Measurements from ENCODE around the gene PUSL1.

PUSL1 gene, protein sequence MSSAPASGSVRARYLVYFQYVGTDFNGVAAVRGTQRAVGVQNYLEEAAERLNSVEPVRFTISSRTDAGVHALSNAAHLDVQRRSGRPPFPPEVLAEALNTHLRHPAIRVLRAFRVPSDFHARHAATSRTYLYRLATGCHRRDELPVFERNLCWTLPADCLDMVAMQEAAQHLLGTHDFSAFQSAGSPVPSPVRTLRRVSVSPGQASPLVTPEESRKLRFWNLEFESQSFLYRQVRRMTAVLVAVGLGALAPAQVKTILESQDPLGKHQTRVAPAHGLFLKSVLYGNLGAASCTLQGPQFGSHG

DNA sequence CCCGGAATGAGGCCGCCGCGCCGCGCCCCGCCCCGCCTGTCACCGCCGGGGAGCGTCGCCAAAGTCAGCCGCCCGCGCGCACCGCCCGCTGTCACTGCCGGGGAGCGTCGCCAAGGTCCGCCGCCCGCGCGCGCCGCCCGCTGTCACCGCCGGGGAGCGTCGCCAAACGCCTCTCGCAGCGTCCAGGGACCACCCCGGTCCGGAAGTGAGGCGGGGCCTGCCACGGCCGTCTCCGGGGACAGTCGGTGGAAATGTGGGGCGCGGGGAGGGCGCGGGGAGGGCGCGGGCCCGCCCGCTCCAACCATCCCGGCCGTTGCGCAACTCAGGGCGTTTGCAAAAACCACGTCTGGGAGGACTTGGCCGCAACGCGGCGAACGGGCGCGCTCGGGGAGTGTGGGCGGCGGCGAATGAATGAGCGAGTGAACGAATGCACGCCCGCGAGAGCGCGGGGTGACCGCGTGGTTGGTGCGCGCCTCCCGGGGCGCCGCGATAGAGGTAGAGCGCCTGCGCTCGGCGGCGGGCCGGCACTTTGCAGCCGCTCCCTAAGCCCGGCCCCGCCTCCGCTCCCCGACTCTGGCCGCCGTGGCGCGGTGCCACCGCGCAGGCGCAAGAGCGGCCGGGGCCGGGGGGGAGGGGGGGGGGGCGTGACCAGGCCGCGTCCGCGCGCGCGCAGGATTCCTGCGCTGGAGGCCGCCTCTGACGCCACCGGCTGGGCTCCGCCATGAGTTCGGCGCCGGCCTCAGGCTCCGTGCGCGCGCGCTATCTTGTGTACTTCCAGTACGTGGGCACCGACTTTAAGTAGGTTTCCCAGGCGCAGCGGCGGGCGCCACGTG, at the start of gene PUSL1, which contains the start of gene ACAP3:
PUSL1 (plus strand) TSS at position 675 of the 833 bp plus-strand sequence; CDS start at position 722, 47 bp downstream.
ACAP3 (minus strand) TSS at position 8 of the 833 bp plus-strand sequence. CDS start 115 bp downstream, outside the sequence.
- DNase-seq = peak; percentile 98

DNA sequence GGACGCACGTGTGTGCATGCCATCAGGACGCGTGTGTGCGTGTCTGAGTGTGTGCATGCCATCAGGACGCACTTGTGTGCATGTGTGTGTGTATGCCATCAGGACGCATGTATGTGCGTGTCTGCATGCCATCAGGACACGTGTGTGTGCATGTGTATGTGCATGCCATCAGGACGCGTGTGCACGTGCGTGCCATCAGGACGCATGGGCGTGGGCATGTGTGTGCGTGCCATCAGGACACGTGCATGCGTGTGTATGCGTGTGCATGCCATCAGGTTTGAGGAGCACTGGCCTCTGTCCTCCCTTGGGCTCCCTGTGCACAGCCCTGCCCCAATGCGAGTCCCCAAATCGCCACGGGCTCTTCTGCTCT, 49.3 kb upstream of the PUSL1 start:
- no peak for DNase-seq

DNA sequence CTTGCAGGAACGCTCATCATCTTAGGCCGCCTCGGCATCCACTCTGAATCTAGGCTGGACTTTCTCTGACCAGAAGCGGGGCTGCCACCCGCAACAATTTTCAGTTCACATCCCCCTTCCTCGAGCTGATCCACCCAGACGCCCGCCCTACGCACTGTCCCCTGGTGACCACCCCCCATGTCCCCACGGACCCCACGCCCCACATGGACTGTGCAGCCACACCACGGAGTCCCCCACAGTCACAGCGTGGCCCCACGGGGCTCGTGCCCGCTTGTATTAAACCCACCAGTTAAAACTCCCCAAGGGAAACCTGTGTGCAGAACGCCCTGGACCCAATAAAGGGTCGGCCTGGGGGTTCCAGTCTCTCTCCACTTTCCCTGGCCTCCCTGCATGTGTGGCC, 48.9 kb upstream of the PUSL1 start:
- DNase-seq = no peak

GRCh38 chr1:1259951-1260600, 48.3 kb upstream of the PUSL1 start:
- peak; percentile 98 for DNase-seq

DNA sequence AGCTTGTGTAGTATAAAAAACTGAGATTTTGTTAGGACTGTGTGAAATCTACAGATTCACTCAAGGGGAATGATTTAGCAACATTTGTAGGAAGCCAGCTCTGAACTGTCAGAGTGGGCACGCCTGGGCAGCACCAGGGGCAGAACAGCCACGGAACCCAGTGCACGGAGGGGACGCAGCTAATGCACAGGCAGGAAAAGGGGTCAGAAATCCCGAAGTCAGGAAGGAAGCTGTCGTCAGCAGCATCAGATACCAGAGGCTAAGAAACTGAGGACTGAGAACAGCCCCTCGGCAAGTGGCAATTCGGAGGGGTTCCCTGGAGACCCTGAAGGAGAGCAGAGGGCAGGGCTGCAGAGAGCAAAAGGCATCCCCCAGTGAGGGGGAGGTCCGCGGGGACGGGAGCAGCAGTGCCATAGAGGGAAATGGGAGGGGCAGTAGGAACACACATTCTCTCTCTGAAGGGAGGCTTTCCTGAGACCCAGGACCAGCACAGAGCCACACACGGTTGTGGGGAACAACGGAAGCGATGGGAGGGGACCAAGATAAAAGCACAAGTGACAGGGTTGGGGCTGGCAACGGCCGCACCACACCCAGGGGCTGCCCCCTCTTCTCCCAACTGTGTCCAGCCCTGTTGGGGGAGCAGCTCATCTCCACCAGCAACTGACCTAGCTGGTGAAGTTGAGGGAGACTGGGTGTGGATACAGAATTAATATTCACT, 47.4 kb upstream of the PUSL1 start:
- DNase-seq = peak; percentile 67

DNA sequence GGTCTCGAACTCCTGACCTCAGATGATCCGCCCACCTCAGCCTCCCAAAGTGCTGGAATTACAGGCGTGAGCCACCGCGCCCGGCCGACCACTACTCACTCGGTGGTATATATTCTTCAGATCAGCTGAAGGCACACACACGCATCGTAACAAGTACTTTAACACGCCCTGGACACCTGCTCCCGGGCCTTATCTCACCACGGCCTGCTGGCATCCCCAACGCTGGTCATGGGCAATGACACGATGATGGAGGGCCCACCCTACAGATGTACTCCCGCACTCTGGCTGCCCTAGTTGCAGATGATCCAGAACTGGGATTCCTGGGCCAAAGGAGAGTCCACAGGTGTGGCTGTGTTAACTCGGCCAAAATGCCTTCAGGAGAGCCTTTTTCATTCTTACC, 46.3 kb upstream of the PUSL1 start:
- DNase-seq = no peak

GRCh38 chr1:1262758-1263157, 45.6 kb upstream of the PUSL1 start:
- DNase-seq = no peak

DNA sequence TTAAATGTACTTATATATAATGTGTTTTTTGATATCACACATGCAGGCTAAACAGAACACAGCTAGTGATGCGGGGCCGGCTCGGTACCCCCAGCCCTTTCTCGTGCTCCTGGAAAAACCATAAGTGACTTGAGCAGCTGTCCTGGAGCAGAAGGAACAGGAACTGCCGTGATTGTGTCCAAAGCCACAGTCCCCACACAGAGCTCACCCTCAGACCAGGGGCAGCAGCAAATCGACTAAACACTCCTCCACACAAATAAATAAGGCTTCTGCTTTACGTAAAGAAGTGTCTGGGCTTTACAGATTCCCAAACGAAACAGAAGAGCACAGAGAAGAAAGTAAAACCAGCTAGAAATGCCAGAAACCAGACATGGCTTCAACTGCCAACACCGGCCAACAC, 44.4 kb upstream of the PUSL1 start:
- no peak for DNase-seq

DNA sequence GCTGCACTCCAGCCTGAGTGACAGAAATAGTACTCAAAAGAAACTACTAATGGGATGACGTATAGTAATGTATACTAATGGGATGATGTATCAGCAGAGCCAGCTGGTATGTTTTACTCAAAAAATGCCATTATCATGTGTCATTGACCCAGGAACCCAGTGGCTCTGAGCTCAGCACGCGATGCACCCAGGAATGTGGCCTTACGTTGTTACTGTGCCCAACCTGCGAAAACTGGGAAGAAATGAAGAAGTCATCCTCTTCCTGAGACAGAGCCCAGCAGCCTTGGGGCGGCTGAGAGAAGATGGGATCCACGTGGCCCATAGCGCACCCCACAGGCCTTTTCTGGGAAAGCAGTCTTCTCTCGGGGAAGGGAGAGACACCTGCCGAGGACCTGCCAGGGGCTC, 43.5 kb upstream of the PUSL1 start:
- DNase-seq = no peak

DNA sequence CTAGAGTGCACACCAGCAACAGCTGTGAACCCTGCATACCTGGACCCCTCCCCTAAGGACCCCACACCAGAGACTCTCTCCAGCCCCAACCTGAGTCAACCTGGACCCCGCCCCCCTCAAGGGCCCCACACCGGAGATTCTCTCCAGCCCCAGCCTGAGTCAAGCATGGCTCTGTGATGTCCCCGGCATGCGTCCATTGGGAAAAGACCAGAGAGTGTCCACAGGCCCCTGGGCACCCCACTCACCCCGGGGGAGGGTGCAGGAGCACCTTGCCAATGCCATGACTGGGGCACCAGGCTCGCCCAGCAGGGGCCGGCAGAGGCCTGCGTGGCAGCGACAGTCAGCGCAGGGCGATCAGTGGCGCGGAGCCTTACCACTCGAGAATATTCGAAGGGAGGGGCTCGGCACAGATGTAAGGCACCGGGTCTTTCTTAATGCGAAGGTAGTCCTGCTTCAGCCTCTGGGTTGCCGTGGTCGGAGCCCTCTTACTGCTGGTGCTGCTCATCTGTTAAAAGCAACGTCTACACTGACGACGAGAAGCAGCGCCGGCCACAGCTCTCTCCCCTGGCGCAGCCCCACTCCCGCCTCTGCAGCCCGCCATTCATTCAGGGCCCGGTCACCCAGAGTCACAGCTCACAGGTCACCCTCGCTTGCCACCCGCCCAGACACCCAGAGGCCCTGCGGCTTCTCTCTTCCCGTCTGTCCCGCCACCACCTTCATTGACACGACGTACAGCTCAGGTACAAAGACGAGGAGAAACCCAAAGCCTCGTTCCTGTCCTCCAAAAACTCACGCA, 40.7 kb upstream of the PUSL1 start:
- no peak for DNase-seq

GRCh38 chr1:1268284-1268682, 40.1 kb upstream of the PUSL1 start:
- no peak for DNase-seq

- no peak for DNase-seq
Measured at GRCh38 chr1:1270813-1271212, 37.6 kb upstream of the PUSL1 start.

DNA sequence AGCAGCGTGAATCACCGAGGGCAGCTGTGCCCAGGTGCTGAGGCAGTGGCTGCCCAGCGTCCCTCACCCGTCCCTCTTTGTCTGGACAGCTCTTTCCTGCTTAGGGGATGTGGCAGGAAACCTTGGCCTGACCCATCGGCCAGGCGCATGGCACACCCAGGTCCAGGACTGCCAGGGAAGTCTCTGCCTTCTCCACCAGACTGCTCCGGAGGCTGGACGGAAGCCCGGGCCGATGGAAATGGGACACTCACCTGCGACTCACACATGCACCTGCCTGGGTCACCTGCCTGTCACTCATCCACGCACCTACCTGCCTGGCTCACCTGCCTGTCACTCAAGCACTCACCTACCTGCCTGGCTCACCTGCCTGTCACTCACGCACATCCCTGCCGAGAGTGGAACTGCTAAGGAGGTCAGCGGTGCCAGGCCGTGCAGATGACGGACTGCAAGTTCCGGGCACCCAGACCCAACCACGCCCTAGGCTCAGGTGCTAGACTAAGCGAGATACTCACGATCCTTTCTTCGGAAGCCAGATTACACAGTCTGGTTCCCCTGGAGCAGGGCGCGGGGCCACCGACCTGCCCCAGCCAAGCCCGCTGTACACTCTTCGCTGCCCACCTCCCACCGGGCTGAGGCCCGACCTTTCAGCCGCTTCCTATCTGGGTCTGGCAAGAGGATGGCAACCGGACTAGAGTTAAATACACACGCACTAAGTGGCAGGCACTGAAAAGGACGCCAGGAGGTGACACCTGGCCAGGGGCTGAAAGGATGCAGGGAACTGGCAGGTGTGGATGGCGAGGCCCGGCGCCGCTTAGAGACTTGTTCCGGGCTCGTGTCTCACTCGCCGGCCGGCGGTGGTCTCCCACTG, 35.8 kb upstream of the PUSL1 start:
- peak; percentile 96 for DNase-seq

- DNase-seq = no peak
Measured at GRCh38 chr1:1273209-1273511, 35.2 kb upstream of the PUSL1 start.

- DNase-seq = peak; percentile 99
Measured at GRCh38 chr1:1273512-1274298, 34.7 kb upstream of the PUSL1 start, which contains the start of gene UBE2J2. UBE2J2 (minus strand) TSS chr1:1273854; CDS start chr1:1267992, 5,862 bp downstream.

DNA sequence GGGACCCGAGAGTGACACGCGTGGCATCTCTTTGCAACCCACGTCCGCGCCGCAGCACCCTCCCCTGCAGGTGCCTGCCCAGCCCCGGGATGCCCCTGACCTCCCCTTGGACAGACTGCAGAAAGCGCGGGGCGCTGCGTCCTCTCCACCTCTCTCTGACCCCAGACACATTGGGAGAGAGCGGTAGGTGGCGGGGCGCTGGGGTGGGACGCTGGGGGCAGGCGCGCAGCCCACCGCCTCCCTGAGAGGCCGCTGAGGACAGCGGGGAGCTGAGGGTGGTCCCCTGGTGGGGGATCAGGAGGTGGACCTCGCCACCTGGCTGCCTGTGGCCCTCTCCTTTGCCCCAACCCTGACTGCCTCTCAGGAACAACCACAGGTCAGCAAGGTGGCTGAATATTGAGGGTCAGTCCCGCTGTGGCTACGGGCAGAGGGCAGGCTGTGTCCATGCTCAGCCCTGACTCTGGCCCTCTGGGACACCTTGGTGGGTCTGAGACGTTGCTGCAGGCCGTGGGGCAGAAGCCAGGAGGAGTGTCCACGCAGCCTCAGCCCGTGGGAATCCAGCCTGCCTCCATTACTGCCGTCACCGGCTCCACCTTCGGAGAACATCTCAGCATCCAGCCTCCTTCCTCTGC, 34.0 kb upstream of the PUSL1 start:
- DNase-seq = no peak

- no peak for DNase-seq
Measured at GRCh38 chr1:1274931-1275431, 33.4 kb upstream of the PUSL1 start.

DNA sequence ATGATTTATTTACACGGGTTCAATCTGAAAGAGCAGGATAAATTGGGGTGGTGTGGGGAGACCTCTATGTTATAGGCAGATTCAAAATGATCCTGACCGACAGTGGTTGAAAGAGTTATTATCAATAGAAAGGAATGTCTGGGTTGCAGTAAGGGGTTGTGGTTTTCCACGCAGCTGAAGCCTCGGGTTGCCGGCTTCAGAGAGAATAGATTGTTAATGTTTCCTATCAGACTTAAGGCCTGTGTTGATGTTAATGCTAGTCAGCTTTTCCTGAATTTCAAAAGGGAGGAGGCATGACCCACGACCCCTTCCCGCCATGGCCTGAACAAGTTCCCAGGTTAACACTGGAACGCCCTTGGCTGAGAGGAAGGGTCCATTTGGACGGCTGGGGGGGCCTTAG, 32.6 kb upstream of the PUSL1 start:
- DNase-seq = no peak

DNA sequence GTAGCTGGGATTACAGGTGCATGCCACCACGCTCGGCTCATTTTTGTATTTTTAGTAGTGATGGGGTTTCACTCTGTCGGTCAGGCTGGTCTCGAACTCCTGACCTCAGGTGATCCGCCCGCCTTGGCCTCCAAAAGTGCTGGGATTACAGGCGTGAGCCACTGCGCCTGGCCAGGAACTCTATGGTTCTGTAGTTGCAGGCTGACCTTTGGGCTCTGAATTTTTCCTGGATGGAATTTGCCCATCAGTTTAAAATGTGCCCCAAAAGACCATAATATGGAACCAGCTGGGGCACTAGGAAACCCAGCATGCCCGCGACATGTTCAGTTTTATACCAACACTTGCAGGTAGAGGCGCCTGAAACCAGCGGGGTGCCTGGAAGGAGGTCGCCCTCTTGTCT, 29.8 kb upstream of the PUSL1 start:
- no peak for DNase-seq

DNA sequence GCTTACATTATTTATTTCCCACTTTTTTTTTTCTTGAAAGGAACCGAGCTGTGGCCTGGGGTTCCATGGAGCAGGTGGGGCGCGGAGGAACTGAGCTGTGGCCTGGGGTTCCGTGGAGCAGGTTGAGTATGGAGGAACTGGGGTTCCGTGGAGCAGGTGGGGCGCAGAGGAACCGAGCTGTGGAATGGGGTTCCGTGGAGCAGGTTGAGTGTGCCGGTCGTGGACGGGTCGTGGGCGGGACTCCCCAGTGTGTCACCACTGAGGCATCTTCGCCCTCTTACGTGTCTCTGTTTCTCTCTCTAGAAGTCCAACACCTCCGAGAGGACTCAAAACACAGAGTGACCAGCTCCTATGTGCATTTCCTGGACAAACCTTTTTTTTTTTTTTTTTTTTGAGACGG, 29.4 kb upstream of the PUSL1 start:
- no peak for DNase-seq

Data from NCI-H510A (cell line).